Fibroblast of gingiva (primary cell): ENCODE data around the gene C20orf144.

ENCODE experiments used
- DNase-seq: peaks from one replicate; pipeline ENCODE4 v3.0.0-alpha.2; 2011; ENCODE audit warnings: low read depth

Gene C20orf144

DNA sequence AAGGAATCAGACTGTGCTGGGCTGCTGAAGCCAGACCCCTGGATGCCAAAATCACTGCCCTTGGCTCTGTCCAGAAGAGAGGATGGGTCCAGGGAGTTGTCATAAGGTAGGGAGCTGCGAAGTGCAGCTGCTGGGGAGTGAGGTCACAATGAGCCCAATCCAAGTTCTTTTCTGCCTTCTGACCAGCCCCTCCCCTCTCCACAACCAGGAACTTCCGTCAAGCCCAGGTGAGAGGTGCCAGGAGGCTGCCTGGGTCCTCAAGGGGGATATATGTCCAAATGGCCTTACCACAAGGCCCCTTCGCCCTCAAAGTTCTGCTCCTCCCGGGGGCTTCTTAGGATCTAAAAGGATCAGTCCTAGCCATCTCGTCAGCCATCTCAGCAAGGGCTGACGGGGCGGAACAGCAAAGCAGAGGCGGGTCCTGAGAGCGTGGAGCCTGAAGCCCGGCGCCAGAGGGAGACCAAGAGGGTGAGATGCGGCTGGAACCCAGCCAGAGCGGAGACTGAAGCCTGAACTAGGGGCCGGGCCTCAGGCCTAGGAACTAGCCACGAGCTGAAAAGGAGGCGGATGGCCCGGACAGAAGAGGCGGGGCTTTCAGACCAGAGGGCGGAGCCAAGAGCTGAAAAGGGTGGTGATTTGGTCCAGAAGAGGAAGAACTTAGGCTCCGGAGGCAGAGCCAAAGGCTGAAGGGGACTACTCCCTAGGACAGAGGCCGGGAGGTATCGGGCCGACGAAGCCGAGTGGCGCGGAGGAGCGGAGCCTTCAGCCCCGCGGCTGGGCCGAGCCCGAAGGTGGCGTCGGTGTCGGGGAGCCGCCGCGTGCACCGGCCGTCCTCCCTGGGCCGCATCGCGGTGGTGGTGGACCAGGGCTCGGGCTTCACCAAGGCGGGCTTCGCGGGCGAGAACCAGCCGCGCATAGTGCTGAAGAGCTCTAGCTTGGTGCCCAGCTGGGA lies 4.4 kb downstream of the C20orf144 start, which contains the start of gene ACTL10:
TSS of gene ACTL10 (plus strand) at position 651 of the 952 bp plus-strand sequence. CDS start 555 bp downstream, outside the sequence.
- DNase-seq: peak; percentile 98

DNA sequence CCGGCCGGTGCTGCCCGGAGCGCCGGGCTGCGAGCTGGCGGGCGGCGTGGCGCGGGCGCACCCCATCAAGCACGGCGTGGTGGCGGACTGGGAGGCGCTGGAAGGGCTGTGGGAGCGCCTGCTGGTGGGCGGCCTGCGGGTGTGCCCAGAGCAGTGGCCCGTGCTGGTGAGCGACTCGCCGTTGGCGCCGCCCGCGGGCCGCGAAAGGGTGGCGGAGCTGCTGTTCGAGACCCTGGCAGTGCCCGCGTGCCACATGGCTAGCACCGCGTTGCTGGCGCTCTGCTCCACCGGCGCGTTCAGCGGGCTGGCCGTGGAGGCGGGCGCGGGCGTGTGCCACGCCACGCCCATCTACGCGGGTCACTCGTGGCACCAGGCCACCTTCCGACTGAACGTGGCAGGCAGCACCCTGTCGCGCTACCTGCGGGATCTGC lies 5.1 kb downstream of the C20orf144 start:
- peak; percentile 49 for DNase-seq

DNA sequence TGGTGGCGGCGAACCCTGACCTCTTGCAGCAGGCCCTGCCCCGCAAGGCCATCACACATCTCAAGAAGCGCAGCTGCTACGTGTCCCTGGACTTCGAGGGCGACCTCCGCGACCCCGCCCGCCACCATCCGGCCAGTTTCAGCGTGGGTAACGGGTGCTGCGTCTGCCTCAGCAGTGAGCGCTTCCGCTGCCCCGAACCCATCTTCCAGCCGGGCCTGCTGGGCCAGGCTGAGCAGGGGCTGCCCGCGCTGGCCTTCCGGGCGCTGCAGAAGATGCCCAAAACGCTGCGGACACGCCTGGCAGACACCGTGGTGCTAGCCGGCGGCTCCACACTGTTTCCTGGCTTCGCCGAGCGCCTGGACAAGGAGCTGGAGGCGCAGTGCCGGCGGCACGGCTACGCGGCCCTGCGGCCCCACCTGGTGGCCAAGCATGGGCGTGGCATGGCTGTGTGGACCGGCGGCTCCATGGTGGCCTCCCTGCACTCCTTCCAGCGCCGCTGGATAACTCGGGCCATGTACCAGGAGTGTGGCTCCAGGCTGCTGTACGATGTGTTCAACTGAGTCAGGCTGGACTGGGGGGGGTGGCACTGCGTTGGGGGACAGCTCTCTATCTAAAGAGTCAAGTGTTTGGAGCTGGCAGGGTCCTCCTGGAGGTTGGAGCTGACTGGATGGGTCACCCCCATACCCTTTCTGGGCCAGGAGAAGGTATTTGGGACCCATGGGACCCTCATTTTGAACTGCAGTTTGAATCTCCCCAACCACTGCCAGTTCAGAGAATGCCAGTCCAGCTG lies 5.7 kb downstream of the C20orf144 start:
- peak; percentile 65 for DNase-seq

DNA sequence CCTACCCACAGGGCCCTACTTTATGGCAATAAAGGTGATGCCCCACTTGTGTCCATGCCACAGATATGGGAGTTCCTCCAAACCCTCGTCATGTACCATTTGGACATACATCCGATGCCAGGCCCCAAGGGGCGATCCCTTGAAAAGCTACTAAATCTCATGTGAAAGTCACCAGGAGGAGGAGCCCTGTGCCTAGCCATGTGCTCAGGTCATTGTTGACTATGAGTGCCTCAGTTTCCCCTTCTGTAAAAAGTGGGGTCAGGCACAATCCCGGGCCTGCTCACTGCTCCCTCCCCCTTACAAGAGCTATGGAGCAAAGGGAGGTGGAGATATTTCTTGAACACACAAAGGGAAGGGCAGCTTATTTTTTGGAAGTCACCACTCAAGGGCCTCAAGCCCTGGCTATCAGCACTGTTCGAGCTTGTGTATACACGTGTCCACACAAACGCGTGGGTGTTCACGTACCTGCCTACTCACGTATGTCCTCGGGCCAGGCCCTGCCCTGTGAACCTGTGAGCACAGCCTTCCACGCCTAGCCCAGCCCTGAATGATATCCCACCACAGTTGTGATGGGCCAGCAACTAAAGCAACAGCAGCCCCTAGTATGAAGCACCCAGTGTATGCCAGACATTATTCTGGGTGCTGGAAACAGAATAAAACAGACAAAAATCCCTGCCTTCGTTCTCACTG lies 6.5 kb downstream of the C20orf144 start:
- DNase-seq: no peak

DNA sequence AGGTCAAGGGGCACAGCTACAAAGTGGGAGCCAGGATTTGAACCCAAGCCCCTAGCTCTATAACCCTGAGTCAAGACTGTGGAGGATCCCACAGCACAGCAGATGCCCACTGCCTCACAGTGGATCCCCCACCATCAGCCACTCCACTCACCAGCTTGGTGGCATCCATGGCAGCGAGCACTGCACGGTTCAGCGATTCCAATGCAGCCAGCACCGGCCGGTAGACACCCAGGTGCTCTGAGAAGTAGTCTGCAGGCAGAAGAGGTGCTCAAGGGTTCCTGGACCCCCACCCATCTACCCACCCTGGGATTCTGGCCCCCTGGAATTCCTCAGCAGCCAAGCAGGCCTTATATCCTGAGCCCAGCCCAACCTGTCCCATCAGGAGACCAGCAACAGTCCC lies 7.1 kb downstream of the C20orf144 start:
- no peak for DNase-seq

DNA sequence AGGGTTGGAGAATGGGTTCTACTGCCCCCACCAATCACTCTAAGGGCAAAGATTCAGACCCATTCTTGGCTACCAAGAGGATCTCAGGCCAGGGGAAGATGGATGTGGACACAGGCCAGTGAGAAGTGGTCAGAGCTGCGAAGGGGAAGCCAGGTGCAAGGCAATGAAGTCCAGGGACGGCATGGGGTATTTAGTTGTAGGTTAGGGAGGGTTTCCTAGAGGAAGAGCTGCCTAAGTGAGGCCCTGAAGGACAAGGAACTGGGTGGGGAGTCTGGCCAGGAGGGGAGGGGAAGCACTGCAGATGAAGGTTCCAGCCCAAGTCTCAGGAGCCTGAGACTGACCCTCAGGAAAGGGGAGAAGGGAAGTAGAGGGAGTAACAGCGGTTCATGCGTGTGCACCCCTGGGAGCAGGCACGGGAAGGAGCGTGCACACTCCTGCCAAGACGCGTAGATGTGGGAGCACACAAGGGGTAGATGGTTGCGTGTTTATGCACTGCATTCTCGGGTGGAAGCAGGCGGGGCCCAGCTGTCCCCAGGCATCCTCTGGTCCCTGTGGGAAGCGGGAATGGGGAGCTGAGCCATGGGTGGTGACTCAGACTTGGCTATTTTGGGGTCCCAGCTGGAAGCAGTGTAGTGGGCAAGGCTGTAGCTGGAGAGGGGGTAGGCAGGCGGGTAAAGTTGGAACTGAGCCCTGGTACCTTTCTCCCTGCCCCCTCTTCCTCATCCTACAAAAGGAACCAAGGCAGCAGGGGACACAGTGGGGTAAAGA lies 7.9 kb downstream of the C20orf144 start:
- no peak for DNase-seq

DNA sequence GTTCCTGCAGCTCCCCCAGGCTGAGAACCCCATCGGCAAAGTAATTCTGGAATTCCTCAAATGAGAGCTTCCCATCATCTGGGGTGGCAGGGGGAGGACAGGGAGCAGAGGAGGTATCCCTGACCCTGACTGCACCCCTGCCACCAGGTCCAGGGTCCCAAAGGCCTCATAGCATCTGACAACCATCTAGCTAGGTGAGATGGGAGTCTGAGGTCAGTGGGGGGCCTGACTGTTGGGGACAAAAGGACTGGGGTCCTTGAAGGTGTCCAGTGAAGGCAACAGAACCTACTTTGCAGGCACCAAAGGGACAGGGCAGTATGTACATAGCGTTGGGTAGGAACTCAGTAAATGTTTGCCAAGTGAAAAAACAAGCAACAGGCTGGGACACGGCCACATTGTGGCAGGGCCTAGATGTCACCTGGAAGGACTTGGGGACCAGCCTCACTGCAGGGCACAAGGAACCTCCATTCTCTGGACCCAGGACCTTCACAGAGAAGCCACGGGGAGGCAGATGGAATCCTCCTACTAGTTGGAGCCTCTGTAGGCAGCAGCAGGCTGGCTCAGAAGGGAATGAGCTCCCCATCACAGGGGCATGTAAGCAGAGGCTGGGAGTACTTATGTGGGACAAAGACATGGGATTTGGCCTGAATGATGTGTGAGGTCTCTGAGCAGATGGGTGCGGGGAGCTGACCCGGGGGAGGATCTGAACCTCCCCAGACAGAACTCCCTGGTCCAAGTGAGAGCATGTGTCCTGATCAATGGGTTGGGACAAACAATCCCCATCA lies 8.8 kb downstream of the C20orf144 start:
- DNase-seq: no peak

DNA sequence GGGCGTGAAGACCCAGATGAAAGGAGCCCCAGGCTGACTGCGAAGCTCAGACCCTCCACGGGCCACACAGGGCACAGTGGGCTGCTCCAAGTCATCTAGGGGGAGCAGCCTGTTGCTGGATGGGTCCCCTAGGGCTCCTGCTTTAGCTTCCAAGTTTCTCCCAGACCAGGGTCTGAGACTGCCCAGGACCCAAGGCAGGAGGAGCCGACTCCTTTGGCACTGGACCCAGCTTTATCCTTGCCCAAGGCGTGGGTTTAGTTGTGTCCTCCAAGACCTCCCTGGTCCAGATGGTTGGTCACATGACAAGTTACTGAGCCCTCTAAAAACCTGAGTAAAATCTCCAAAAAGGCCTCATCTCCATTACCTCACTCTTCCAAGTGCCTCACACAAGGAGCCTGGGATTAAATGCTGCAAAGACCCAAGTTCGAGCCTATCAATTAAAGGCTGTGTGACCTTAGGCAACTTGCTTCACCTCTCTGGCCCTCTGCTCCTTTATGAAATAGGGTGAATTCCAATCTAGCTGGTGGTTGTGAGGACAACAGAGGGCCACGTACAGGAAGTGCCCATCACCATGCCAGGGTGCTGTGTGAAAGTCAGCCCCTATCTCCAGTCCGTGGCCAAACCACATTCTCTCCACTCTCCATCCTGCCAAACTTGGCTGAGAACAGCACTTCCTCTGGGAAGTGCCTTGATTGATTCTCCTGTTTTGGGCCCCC lies 9.6 kb downstream of the C20orf144 start:
- DNase-seq: no peak

DNA sequence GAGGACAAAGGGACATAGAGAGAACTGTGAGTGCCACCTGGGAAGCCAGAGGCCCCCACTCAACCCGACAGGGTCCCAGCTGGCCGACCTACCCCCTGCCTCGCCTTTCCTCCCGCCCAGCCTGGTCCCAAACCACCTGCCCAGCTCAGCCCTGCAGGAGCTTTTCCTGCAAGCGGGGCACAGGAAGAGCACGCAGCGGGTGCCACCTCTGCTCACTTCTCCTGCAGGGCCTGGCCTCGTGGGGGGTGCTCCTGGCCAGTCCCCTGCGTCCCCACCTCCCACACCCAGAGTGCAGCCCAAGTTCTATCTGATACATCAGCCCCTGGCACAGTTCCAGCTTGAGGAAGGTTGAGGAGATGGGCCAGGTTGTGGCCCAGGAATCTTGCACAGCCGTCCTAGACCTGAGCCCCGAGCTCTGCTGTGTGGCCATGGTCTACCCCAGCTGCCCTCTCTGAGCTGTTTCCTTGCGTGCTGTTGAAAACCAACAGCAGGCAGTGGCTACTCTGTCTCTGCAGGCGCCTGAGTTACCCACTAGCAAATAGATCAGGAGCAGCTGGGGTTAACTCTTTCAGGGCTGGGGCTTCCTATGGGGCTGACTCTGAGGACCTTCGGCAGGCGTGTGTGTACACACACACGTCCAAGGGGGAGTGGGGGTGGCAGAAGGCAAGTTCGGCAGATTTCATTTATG lies 10.4 kb downstream of the C20orf144 start:
- no peak for DNase-seq

DNA sequence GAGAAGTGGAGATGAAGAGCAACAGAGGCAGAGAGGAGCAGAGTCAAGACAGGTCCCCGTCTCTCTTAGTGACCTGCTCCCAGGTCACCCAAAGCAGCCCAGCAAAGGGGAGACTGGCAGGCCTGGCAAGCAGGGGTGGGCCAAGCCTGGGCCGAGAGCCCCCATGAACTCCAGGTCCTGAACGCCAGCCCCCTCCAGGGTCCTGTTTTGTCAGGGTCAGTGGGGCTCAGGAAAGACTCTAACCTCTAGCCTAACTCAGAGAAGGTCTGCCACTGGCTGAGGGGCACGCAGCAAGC lies 10.9 kb downstream of the C20orf144 start:
- DNase-seq: no peak

DNA sequence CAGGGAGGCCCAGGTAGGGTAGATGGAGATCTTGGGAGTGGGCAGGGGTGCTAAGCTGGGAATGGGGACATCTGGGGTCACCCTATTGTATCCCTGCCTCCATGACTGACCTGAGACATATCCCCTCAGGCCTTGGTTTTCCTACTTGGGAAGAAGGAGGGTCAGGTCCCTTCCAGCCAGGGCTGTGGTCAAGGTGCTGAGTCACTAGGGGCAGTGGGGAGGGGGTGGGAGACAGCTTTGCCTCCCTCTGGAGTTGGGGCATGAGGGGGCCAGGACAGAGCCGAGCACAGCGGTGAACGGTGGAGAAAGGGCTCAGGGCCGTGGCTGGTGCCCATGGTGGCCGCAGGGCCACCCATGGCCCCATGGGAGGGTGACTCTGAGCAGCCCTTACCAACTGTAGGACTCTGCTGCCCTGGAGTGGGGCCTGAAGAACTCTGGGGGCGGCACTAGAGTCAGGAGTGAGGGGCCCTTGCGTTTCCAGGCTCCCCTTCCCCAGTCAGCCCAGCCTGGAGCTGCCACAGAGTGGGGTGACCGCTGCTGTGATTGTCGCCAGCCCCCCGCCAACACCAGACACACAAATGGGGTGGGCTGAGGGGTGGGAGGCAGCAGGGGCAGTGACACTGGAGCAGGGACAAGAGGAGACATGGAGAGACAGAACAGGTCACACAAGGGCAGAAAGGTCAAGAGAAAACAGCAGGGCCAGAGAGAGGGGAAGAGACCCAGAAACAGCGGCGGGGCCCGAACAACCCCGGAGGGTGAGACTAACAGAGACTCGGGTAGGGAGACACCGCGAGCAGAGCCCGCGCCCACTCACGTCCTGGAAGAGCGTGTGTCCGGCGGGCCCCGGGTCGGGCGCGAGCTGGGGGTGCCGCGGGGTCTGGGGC lies 11.5 kb downstream of the C20orf144 start:
- DNase-seq: no peak

DNA sequence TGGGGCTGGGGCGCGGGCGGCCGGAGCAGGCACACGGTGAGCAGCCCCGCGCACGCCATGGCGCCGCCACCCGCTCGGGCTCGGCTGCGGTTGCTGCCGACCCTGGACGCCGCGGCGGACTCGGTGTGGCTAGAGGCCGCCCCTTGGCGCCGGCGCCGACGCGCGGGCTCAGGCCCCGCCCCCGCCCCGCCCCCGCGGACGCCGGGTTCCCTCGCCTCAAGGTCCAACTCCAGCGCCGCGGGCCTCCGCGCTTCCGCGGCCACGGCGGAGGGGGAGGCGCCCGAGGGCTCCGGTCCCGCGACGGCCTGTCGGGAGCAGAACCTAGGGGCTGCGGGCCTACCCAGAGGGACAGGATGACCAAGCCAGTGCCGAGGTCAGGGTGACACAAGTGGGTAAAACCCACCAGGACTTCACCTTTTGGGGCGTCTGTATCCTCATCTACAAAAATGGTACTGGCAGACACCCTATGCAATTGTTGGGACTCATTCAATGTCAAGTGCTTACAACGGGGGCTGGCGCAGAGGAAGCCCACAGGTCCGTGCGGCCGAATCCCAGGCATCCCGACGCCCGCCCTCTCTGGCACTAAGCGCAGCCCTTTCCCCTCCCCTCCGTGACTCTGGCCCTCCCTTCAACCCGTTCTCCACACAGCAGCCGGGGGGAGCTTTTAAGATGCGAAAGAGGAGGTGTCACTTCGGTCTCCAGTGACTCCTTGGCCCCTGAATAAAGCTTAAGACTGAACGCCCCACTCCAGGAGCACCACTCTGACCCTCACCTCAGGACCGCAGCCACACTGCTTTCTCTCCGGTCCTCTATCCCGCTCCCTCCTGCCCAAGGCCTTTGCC lies 12.4 kb downstream of the C20orf144 start, which contains the start of gene NECAB3:
TSS of gene NECAB3 (minus strand) at position 135 of the 842 bp plus-strand sequence. CDS start at position 59, 76 bp downstream.
- peak; percentile 78 for DNase-seq

DNA sequence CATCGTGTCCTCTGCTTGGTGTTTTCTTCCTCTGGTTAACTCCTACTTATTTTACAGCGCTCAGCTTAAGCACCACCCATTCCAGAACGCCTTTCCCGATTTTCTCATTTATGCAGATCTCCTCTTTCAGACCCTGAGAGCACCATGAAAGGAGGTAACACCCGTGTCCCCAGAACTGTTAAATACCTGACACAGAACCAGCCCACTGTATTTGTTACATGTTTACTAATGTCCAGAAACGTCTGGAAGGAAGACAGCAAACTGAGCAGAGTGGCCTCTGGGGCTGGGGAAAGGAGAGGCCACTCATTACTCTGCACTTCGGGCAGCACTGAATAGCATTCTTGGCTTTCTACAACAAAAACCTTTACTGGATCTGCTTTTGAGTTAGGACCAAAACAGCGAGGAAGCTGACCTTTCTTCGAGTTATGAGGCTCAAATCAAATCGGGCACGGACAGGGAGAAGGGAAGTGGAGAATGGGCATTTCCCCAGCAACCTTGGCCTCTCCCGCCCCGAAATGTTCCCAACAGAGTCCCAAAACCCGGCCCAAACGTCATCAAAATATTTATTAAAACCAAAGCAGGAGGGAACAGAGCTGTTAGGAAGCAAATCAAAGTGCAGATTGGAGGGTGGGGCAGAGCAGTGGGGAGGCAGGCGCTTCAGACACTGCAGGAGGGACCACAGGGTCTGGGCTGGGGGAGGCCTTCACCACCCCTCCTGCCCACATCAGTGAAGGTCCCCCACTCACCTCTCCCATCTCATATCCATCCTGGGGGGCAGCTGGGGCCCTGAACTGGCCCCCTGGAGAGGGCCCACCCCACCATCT lies 13.2 kb downstream of the C20orf144 start:
- DNase-seq: peak; percentile 86

DNA sequence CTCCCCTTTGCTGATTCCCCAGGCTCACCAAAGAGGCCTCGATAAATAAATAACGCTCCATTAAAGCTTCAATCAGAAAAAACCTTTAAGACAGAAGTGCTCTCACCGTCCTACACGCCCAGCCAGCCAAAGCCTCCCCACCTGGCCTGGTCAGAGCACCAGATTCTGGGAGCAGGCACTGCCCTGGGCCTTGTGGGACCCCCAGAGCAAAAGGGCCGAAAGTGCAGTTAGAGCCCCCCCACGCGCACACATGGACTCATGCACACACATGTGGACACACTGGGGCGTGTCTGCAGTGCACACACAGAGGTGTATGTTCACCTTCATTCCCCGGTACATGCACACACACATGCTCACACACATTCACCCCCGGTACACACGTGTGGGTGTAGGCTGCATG lies 14.0 kb downstream of the C20orf144 start:
- no peak for DNase-seq

DNA sequence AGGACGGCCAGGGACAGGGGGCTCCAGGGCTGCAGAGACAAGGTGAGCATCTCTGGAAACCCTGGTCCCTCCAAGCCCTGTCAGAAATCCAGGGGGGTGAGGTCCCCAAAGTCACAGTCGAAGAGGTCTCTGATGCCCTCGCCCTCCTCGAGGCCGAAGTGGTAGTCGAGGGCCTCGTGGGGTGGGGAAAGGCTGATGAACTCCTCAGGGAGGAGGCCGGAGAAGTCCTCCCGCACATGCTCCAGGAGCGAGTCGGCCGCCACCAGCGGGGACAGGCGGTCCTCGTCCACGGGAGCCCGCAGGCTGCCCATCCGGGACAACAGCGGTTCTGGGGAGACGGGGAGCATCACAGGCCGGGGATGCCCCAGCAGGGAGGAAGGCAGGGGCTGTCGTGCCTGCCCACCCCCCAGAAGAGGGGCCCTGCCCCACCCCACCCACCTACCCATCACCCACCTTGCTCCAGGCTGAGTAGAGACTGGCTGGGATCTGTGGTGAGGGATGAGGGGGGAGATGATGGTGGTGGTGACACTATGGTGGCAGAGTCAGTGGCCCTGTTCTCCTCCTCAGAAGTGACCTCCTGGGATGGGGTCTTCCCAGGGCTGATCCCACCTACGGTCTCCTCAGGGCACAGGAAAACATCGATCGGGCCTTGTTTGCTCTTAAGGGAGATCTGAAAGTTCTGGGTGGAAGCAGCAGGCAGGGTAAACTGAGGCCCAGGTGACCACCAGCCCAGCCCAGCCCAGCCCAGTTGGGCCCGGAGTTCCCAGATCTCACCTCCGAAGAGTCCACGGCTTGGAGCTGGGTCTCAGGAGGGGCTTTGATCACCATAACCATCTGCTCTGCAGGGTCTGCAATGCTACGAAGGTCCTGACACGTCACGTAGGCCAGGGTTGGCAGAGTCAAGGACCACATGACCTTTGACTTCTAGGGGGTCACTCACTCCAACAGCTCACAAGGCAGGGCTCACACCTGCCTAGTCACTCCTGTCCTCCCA lies 14.8 kb downstream of the C20orf144 start:
- no peak for DNase-seq
